Measurements from ENCODE around the gene JAG1.

- no peak for TF ChIP-seq CTCF (IDR thresholded peaks at IDR 0.05 in 2 of 3, conservative IDR thresholded peaks at IDR 0.05 in 1 of 3; ENCODE audit: insufficient read depth in 2 of 3, low read depth in 1 of 3, low read length in 3 of 3)
- TF ChIP-seq JUN (IDR thresholded peaks at IDR 0.05; ENCODE audit: borderline replicate concordance, low read depth, low read length): no peak
- no peak for TF ChIP-seq JUN (CRISPR knock-in tag; IDR thresholded peaks at IDR 0.05; ENCODE audit: borderline replicate concordance)
- TF ChIP-seq BHLHE40 (IDR thresholded peaks at IDR 0.05; ENCODE audit: low read length): no peak
- no peak for TF ChIP-seq USF2 (CRISPR knock-in tag; IDR thresholded peaks at IDR 0.05)
- no peak for TF ChIP-seq ZC3H4 (CRISPR knock-in tag; IDR thresholded peaks at IDR 0.05; ENCODE audit: borderline replicate concordance)
- no peak for TF ChIP-seq ZNF174 (CRISPR knock-in tag; IDR thresholded peaks at IDR 0.05)
- no peak for TF ChIP-seq POLR2A (conservative IDR thresholded peaks at IDR 0.05)
- TF ChIP-seq BDP1 (IDR thresholded peaks at IDR 0.05; ENCODE audit: insufficient read depth, insufficient read length): no peak
- no peak for TF ChIP-seq FOXJ2 (tag; IDR thresholded peaks at IDR 0.05)
- TF ChIP-seq RCOR1 (IDR thresholded peaks at IDR 0.05; ENCODE audit: borderline replicate concordance in 1 of 2, low read depth in 2 of 2, low read length in 2 of 2): no peak
- TF ChIP-seq RBFOX2 (IDR thresholded peaks at IDR 0.05; ENCODE audit: low read depth, low read length): no peak
- no peak for TF ChIP-seq ZSCAN29 (IDR thresholded peaks at IDR 0.05)
Observed at GRCh38 chr20:10609770-10610169, 64.0 kb downstream of the JAG1 start.

All from K562 (cell line).